ENCODE measurements around the gene TBC1D25. TPM values are rescaled to one million over a fixed set of nuclear protein-coding genes. Genes with fewer than 3 reads are reported as not detected.

TBC1D25 gene
- total and polyA plus RNA-seq, 2 experiments from 2014 or later, result 1.9 to 4.5 TPM

DNA sequence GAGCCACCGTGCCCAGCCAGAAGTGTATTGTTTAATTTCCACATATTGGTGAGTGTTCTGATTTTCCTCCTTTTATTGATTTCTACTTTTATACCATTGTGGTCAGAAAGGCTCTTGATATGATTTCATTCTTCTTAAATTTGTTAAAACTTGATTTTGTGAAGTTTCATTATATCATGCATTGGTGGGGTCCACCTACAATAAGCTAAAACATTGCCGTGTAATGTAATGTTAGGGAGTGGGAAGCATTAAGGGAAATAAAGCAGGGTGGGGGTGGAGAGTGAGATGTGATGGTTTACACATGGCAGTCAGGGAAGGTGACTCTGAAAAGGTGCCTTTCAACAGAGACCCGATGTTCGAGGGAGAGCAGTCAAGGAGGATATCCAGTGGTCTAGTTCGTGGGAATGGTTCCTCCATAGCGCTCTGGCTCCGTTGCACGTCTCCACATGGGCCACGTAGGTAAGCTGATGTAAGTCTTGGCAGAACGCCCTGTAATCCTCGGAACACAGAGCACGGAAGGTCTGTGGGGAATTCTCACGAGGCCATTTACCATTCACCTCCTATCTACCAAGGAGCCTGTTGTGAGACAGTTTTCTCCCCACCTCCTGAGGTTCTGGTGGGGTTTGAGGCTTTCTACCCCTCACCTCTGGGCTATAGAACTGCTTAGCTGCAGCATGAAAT, 50.1 kb downstream of the TBC1D25 start:
- Histone ChIP-seq H2AFZ (no peak overlapping the region), H3K4me3 (no peak overlapping the region), H3K4me2 (no peak overlapping the region), H3K79me2 (replicated peaks; ENCODE audit: insufficient read depth) (no peaks in the 10 kb centered on the region), H3K27me3 (ENCODE audit: insufficient read depth) (no peaks in the 10 kb centered on the region), H3K27ac (ENCODE audit: low read depth) (no peak overlapping the region), H3K9me2 (ENCODE audit: insufficient read depth) (no peaks in the 10 kb centered on the region), H3K4me1 (ENCODE audit: insufficient read depth) (no peaks in the 10 kb centered on the region), H3F3A (replicated peaks; ENCODE audit: low read depth) (no peaks in the 10 kb centered on the region), H3K36me3 (ENCODE audit: insufficient read depth) (no peaks in the 10 kb centered on the region), H4K20me1 (replicated peaks; ENCODE audit: insufficient read depth) (no peaks in the 10 kb centered on the region)
- DNase-seq (ENCODE audit: low spot score) (no peak), ATAC-seq (no peak)
- H3K4me3 Mint-ChIP-seq, result no peak overlapping the region
- no peaks in the 10 kb centered on the region for H3K36me3 Mint-ChIP-seq (ENCODE audit: low read depth)
- no peak overlapping the region for H3K27ac Mint-ChIP-seq
- no peaks in the 10 kb centered on the region for H3K4me1 Mint-ChIP-seq
- TF ChIP-seq JUNB (IDR thresholded peaks at IDR 0.05; ENCODE audit: unreplicated experiment) (no peak), ZNF114 (CRISPR knock-in tag; IDR thresholded peaks at IDR 0.05) (no peak), EZH2phosphoT487 (IDR thresholded peaks at IDR 0.05; ENCODE audit: unreplicated experiment) (no peak), STAT1 (IDR thresholded peaks at IDR 0.05; ENCODE audit: unreplicated experiment) (no peak), NANOG (IDR thresholded peaks at IDR 0.05; ENCODE audit: borderline replicate concordance) (no peak), POLR2AphosphoS5 (IDR thresholded peaks at IDR 0.05; ENCODE audit: low read depth) (no peak)
- TF ChIP-seq, protein P1, sequence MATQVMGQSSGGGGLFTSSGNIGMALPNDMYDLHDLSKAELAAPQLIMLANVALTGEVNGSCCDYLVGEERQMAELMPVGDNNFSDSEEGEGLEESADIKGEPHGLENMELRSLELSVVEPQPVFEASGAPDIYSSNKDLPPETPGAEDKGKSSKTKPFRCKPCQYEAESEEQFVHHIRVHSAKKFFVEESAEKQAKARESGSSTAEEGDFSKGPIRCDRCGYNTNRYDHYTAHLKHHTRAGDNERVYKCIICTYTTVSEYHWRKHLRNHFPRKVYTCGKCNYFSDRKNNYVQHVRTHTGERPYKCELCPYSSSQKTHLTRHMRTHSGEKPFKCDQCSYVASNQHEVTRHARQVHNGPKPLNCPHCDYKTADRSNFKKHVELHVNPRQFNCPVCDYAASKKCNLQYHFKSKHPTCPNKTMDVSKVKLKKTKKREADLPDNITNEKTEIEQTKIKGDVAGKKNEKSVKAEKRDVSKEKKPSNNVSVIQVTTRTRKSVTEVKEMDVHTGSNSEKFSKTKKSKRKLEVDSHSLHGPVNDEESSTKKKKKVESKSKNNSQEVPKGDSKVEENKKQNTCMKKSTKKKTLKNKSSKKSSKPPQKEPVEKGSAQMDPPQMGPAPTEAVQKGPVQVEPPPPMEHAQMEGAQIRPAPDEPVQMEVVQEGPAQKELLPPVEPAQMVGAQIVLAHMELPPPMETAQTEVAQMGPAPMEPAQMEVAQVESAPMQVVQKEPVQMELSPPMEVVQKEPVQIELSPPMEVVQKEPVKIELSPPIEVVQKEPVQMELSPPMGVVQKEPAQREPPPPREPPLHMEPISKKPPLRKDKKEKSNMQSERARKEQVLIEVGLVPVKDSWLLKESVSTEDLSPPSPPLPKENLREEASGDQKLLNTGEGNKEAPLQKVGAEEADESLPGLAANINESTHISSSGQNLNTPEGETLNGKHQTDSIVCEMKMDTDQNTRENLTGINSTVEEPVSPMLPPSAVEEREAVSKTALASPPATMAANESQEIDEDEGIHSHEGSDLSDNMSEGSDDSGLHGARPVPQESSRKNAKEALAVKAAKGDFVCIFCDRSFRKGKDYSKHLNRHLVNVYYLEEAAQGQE (IDR thresholded peaks at IDR 0.05; ENCODE audit: unreplicated experiment), result no peak
- H3K9me3 Mint-ChIP-seq, result no peaks in the 10 kb centered on the region
- no peaks in the 10 kb centered on the region for H3K27me3 Mint-ChIP-seq (ENCODE audit: insufficient read depth, low read depth, poor library complexity)

- TF ChIP-seq ETS1 (IDR thresholded peaks at IDR 0.05), result no peak
- no peak for TF ChIP-seq ZNF331 (CRISPR knock-in tag; IDR thresholded peaks at IDR 0.05; ENCODE audit: low read depth)
- no peaks in the 10 kb centered on the region for H3K27me3 ChIP-seq (ENCODE audit: insufficient read depth)
- DNase-seq (ENCODE audit: low spot score), result no peak
- H3K4me3 ChIP-seq, result no peak overlapping the region
- no peak for ATAC-seq
- no peaks in the 10 kb centered on the region for H4K20me1 ChIP-seq (replicated peaks; ENCODE audit: insufficient read depth)
- H3K27ac ChIP-seq (ENCODE audit: low read depth), result no peak overlapping the region
- Mint-ChIP-seq H3K27ac (no peak overlapping the region), H3K4me3 (no peak overlapping the region), H3K9me3 (no peaks in the 10 kb centered on the region), H3K36me3 (ENCODE audit: low read depth) (no peaks in the 10 kb centered on the region), H3K27me3 (ENCODE audit: insufficient read depth, low read depth, poor library complexity) (no peaks in the 10 kb centered on the region), H3K4me1 (no peaks in the 10 kb centered on the region)
- no peaks in the 10 kb centered on the region for H3F3A ChIP-seq (replicated peaks; ENCODE audit: low read depth)
- H3K4me1 ChIP-seq (ENCODE audit: insufficient read depth), result no peaks in the 10 kb centered on the region
- H3K4me2 ChIP-seq, result no peak overlapping the region
- no peaks in the 10 kb centered on the region for H3K9me2 ChIP-seq (ENCODE audit: insufficient read depth)
- H3K36me3 ChIP-seq (ENCODE audit: insufficient read depth), result no peaks in the 10 kb centered on the region
- no peaks in the 10 kb centered on the region for H3K79me2 ChIP-seq (replicated peaks; ENCODE audit: insufficient read depth)
- no peak overlapping the region for H2AFZ ChIP-seq
These were observed 50.9 kb downstream of the TBC1D25 start for GRCh38 chrX:48590203-48591103.

Data from GM23338 (cell line).